Measurements from ENCODE around the gene PPP1R1B.

The PPP1R1B gene

GRCh38 chr17:39652587-39653315, 26.0 kb downstream of the PPP1R1B start:
- no peak for DNase-seq (ENCODE audit: low read depth in 2 of 2)

DNA sequence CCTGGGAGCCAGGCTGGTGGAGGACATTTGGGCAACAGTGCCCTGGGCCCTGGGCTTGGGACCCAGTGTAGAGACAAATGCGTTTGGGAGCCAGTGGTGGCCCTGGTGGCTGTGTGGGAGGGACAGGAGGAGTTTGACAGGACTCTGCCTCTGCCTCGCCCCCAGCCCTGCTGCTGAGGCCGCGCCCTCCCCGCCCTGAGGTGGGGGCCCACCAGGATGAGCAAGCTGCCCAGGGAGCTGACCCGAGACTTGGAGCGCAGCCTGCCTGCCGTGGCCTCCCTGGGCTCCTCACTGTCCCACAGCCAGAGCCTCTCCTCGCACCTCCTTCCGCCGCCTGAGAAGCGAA, 26.5 kb downstream of the PPP1R1B start:
- DNase-seq (ENCODE audit: low read depth in 2 of 2): no peak

DNA sequence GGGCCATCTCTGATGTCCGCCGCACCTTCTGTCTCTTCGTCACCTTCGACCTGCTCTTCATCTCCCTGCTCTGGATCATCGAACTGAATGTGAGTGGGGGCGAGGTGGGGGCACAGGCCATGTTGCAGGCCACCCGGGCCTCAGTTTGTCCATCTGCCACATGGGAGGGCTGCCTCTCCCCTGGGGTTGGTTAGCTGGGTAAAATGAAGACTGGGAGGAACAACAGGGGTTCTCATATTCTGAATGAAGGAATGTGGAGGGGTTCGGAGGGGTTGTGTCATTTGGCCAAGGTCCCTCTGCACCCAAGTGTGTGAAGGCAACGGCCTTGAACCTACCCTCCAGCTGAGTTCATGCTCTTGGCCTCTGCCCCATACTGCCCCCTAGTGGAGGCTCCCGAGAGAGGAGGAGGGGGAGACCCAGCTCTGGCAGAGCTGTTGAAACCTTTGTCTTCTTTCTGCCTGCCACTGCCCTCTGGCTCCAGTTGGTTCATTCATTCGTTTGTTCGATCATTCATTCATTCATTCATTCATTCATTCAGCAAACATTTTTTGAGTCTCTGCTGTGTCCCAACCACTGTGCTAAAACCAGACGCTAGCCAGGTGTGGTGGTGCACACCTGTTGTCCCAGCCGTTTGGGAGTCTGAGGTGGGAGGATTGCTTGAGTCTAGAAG, 27.0 kb downstream of the PPP1R1B start:
- peak; percentile 71 to 78 for DNase-seq (ENCODE audit: low read depth in 2 of 2)

DNA sequence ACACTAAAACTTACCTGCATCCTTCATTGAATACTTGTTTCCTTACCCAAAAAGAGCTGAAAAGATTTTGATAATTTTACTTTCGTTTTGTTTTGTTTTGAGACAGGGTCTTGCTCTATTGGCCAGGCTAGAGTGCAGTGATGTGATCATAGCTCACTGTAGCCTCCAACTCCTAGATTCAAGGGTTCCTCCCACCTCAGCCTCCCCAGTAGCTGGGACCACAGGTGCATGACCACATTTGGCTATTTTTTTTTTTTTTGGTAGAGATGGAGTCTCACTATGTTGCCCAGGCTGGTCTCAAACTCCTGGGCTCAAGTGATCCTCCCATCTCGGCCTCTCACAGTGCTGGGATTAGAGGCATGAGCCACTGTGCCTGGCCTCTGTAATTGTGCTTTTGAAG, 28.4 kb downstream of the PPP1R1B start:
- no peak for DNase-seq (ENCODE audit: low read depth in 2 of 2)

GRCh38 chr17:39658346-39658745, 31.6 kb downstream of the PPP1R1B start:
- DNase-seq (ENCODE audit: low read depth in 2 of 2): no peak

GRCh38 chr17:39658760-39659159, 32.0 kb downstream of the PPP1R1B start:
- no peak for DNase-seq (ENCODE audit: low read depth in 2 of 2)

- no peak for DNase-seq (ENCODE audit: low read depth in 2 of 2)
These were observed 32.7 kb downstream of the PPP1R1B start for GRCh38 chr17:39659279-39660010.

GRCh38 chr17:39660011-39660360, 33.2 kb downstream of the PPP1R1B start:
- DNase-seq (ENCODE audit: low read depth in 2 of 2): no peak

GRCh38 chr17:39660397-39661385, 33.9 kb downstream of the PPP1R1B start:
- no peak for DNase-seq (ENCODE audit: low read depth in 2 of 2)

DNA sequence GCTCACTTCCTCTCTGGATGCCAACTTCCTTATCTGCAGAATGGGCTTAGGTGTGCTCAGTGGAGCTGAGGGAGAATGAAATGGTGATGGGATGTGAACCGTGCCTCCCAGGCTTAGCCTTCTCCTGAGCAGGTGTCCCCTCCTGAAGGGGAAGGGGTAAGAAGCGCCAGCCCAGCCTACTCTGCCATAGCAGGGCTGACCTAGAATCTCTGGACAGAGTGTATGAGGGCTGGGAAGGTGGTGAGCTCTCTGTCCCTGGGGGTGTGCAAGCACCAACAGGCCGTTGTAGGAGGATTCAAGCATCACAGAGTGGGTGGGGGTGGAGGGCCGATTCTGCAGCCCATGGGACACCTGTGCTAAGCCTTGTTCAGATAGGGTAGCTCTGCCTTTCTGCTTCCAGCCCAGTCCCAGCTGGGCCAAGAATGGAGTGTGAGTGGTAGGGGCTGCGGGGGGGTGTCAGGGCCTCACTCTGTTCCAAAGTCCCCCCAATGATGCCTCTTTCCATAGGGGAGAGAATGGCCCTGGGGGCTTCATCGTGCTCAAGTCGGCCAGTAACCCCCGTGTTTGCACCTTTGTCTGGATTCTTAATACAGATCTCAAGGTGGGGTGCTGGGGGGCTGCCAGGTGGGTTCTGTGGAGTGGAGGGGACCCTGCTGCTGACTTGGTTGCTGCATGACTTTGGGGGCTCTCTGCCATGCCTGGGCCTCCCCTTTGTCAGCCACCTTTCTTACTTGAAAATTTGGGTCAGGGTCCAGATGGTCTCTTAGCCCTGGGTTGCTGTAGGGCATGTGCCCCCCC, 35.2 kb downstream of the PPP1R1B start:
- DNase-seq (ENCODE audit: low read depth in 2 of 2): no peak

- no peak for DNase-seq (ENCODE audit: low read depth in 2 of 2)
These were observed 36.0 kb downstream of the PPP1R1B start for GRCh38 chr17:39662551-39663339.

DNA sequence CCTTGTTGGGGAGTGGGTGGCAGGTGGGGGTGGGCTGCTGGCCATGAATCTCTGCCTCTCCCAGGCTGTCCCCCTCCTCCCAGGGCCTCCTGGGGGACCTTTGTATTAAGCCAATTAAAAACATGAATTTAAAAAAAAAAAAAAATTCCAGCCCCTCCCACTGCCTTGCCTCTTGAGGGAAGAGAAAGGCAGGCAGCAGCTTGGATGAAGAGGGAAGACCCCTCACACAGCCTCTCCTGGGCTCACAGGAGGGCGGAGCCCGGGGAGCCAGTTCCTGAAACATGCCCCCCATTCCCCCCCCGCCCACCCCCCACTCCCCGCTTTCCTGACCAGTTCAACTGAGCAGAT, 36.6 kb downstream of the PPP1R1B start:
- DNase-seq (ENCODE audit: low read depth in 2 of 2): no peak

DNA sequence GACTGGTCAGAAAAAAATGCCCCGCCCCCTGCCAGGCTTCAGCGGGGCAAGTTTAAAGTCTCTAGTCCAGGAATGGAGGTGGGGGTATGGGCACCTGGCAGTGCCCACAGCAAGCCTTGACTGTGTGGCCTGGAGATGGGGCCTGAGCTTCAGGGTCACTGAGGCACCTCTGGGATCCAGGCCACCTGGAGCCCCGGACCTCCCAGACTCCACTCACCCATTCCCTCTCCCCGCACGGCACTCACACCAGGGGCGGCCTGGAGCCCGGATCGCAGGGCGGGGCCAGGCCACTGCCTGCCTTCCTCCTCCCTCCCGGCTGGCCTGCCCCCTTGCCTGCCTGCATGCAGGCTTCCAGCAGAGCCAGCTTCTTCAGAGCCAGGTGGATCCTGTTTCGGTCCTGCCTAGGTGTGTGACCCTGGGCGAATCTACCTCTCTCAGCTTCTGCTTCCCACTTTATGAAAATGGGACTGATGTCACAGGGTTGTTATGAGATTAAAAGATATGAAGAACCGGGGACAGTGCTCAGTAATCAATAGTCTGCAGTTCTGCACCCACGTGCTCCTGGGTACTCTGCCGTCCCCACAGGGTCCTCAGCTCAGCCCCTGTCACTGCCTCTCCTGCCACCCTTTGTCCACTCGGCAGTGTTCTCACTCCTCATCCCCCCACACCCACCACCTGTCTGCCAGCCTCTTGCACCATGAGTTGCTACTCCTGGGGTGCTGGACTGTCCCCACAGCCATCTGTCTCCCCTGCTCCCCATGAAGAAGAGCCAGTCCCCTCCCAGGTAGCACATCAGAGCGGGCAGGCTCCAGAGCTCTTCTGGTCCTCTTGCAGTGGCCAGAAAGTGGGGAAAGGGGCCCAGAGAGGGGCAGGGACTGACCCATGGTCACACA, 37.2 kb downstream of the PPP1R1B start:
- DNase-seq (ENCODE audit: low read depth in 2 of 2): no peak

DNA sequence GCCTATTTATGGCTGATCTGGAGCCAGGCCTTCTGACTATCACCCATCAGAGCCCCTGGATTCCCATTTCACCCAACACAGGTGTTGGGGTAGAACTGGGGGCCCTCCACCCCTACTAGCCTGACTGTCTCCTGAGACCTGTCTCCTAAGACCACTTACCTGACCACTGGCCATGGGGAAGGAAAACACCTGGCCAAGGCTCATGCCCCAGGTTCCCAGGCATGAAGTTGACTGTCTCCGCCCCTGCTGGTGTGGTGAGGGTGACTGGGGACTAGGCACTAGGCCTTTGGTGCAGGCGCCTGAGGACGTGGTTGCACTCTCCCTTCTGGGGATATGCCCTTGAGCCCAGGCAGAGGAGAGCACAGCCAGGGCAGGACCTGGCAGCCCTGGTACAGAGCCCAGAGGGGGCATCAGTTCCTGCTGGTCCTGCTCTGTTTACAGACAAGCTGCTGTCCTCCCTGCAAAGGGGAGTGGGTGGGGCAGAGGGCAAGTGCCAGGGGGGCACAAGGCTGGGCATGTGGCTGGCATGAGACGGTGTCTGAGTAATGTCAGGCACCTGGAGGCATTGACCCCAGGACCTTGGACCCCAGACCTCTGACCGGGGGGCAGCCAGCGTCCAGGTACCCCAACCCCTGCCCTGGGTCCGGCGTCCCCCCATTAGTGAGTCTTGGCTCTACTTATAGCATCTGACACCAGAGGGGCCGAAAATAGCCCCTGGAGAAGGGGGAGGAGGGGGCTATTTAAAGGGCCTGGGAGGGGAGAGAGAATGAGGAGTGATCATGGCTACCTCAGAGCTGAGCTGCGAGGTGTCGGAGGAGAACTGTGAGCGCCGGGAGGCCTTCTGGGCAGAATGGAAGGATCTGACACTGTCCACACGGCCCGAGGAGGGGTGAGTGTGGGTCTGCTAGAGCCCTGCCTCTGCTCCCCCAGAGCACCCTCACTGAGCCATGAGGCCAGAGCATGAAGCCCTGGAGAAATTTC, 38.1 kb downstream of the PPP1R1B start, which contains the start of gene TCAP:
Gene TCAP (plus strand): TSS at position 769 of the 981 bp plus-strand sequence. CDS start 11 bp downstream, at position 780.
- no peak for DNase-seq (ENCODE audit: low read depth in 2 of 2)

DNA sequence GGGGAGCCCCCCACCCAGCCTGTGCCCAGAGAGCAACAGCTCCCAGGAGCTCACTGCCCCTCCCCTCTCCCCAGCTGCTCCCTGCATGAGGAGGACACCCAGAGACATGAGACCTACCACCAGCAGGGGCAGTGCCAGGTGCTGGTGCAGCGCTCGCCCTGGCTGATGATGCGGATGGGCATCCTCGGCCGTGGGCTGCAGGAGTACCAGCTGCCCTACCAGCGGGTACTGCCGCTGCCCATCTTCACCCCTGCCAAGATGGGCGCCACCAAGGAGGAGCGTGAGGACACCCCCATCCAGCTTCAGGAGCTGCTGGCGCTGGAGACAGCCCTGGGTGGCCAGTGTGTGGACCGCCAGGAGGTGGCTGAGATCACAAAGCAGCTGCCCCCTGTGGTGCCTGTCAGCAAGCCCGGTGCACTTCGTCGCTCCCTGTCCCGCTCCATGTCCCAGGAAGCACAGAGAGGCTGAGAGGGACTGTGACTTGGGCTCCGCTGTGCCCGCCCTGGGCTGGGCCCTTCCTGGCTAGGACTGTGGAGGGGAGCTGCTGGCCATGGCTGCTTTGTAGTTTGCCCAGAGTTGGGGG, 39.0 kb downstream of the PPP1R1B start:
- DNase-seq (ENCODE audit: low read depth in 2 of 2): no peak

GRCh38 chr17:39666231-39666600, 39.5 kb downstream of the PPP1R1B start:
- DNase-seq (ENCODE audit: low read depth in 2 of 2): no peak

DNA sequence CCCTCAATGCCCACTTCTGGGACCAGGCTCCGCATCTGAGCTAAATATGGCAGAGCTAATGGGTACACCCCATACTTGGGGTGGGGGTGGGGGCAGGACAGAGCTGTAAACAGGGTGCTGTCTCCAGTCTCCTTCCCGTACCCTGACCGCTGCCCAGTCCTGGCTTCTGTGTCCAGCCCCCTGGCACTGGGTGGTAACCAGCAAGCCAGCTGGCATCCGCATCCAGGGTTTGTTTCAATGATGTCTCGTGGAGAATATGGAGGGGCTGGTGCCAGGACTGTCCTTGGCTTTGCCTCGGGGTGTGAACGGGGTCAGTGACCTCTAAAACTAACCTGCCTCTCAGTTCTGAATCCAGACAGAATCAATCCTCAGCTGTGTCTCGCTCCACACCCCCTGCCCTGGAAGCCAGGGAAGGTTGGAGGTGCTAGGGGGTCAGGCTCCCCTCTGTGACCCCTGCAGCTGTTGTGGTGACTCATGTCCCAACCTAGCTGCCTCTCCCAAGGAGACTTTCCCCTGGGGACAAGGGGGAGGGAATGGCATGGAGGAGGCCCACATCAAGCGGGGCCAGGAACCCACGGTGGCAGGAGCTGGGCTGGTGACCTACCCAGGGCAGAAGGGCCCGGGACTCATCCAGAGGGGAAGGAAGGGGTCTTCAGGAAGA, 40.0 kb downstream of the PPP1R1B start:
- no peak for DNase-seq (ENCODE audit: low read depth in 2 of 2)

Measured in stimulated activated CD4-positive, alpha-beta T cell treated with anti-CD3 and anti-CD28 coated beads, Interleukin-15, amount 100 ng/mL, for 48 hours (primary cell).